GM19240 (cell line): ENCODE measurements around the gene PPIG.
"Not testable (repeated sequence)": the region's sequence is repeated elsewhere in the genome, so short reads cannot be mapped to it uniquely, and the experiment has no call there.

Experiments
- DNase-seq: peaks from one replicate; pipeline ENCODE4 v3.0.0; 2011; ENCODE audit warnings: low spot score; ENCODE audit not compliant: insufficient read length

The PPIG gene

GRCh38 chr2:169584005-169584877 is at the start of gene PPIG:
PPIG (plus strand) TSS chr2:169584351; CDS start chr2:169604042, 19,691 bp downstream.
- peak; percentile 85 for DNase-seq

- not testable (repeated sequence) for DNase-seq
These were observed 44.7 kb upstream of the PPIG start for GRCh38 chr2:169539460-169539859.

GRCh38 chr2:169540146-169540545 is 44.0 kb upstream of the PPIG start:
- DNase-seq: no peak

DNA sequence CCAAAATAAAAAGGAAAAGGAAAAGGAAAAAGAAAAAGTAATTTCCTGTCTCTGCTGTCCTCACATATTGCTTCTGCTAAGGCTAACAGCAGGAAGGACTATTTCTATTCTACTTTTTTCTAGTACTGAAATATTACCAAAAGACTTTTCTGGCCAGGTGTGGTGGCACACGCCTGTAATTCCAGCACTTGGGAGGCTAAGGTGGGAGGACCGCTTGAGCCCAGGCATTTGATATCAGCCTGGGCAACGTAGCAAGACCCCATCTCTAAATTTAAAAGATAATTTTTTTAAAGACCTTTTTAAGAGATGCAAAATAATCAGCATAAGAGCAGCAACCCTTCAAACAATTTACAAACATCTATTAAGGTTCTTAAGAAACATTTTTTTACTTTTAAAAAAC is 41.7 kb upstream of the PPIG start:
- DNase-seq: no peak

- DNase-seq: no peak
These were observed 37.4 kb upstream of the PPIG start for GRCh38 chr2:169546756-169547155.

DNA sequence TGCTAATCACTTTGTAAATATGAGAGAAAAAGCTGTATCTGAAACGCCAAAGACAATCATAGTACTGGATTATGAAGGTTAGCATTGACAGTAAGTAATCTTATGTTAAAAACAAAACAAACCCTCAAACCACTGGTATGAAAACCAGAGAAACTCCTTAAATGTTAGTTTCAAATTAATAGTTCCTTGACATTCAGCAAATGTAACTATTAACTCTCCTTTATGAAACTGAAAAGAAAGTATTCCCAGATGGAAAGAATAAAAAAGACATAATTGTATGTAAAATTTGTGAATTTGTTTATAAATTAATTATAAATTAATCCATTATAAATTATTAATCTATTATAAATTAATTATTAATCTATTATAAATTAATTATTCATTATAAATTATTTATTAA is 22.8 kb upstream of the PPIG start:
- no peak for DNase-seq

DNA sequence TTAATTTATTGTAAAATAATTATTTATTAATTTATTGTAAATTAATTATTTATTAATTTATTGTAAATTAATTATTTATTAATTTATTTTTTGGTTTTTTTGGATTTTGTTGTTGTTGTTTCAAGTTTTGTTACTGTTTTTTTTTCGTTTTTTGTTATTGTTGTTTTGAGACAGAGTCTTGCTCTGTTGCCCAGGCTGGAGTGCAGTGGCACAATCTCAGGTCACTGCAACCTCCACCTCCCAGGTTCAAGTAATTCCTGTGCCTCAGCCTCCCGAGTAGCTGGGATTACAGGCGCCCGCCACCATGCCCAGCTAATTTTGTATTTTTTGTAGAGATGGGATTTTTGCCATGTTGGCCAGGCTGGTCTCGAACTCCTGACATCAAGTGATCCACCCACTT is 22.1 kb upstream of the PPIG start:
- not testable (repeated sequence) for DNase-seq

- no peak for DNase-seq
These were observed 21.6 kb upstream of the PPIG start for GRCh38 chr2:169562519-169562918.

- no peak for DNase-seq
These were observed 18.5 kb upstream of the PPIG start for GRCh38 chr2:169565686-169566085.

DNA sequence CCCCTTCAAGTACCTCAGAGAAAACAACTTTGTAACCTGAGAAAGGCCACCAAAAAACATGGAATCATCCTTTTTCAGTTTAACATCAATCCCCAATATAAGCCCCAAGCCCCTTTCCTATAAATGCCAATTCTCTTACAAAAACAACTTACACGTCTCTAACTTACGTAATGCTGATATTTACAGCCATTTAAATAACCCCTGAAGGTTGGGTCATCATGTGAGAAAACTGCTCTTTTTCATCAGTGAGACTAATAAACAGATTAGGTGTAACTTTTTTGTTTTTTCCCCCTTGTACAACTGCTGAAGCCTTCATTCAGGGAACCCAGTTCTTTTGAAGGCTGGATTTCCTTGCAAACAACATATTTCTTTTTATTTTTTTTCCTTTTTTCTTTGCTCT is 14.2 kb upstream of the PPIG start:
- no peak for DNase-seq

GRCh38 chr2:169570752-169571151 is 13.4 kb upstream of the PPIG start:
- not testable (repeated sequence) for DNase-seq

- no peak for DNase-seq
These were observed 12.6 kb upstream of the PPIG start for GRCh38 chr2:169571571-169571970.

- no peak for DNase-seq
These were observed 12.0 kb upstream of the PPIG start for GRCh38 chr2:169572189-169572588.

GRCh38 chr2:169572821-169573159 is 11.4 kb upstream of the PPIG start:
- DNase-seq: no peak

- peak; percentile 95 for DNase-seq
These were observed 10.8 kb upstream of the PPIG start, which contains the start of gene FASTKD1 for GRCh38 chr2:169573160-169573973. FASTKD1 (minus strand) TSS chr2:169573865; CDS start chr2:169572029, 1,836 bp downstream.

- no peak for DNase-seq
These were observed 10.2 kb upstream of the PPIG start for GRCh38 chr2:169573974-169574299.

DNA sequence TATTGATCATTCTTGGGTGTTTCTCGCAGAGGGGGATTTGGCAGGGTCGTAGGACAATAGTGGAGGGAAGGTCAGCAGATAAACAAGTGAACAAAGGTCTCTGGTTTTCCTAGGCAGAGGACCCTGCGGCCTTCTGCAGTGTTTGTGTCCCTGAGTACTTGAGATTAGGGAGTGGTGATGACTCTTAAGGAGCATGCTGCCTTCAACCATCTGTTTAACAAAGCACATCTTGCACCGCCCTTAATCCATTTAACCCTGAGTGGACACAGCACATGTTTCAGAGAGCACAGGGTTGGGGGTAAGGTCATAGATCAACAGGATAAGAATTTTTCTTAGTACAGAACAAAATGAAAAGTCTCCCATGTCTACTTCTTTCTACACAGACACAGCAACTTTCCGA is 9.6 kb upstream of the PPIG start:
- DNase-seq: not testable (repeated sequence)

DNA sequence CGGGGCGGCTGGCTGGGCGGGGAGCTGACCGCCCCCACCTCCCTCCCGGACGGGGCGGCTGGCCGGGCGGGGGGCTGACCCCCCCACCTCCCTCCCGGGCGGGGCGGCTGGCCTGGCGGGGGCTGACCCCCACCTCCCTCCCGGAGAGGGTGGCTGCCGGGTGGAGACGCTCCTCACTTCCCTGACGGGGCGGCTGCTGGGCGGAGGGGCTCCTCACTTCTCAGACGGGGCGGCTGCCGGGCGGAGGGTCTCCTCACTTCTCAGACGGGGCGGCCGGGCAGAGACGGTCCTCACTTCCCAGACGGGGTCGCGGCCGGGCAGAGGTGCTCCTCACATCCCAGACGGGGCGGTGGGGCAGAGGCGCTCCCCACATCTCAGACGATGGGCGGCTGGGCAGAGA is 8.9 kb upstream of the PPIG start:
- not testable (repeated sequence) for DNase-seq

GRCh38 chr2:169579044-169579443 is 5.1 kb upstream of the PPIG start:
- no peak for DNase-seq

GRCh38 chr2:169582552-169583266 is 1.4 kb upstream of the PPIG start:
- DNase-seq: not testable (repeated sequence)

GRCh38 chr2:169583518-169583917 is 633 bp upstream of the PPIG start:
- DNase-seq: no peak

DNA sequence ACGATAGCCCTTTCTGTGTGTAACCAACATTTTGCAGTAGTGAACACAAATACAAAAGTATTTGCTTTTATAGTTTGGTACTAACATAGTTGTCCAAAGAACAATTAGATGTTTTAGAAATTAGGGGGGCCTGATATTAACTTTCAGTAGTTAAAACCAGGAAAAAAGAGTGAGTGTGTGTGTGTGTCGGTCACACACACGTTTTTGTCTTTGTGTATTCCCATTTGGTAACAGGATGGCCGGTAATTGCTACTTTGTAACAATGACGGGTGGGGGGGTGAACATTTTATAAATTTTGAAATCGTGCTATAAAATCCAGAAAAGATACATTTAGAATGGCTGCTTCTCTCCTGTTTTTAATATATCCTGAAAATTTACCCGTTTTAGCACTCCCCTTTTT is 1.5 kb downstream of the PPIG start:
- DNase-seq: no peak
